WTC11 (cell line): Measurements from ENCODE around the gene PCP2. TPM values are rescaled to one million over a fixed set of nuclear protein-coding genes. Genes with fewer than 3 reads are reported as not detected.
A peak's percentile ranks its signal among the peaks of the same experiment; 100 is the strongest.

Experiments used
- ATAC-seq: fragments of 200-7000 bp; cut with Tn5 transposase; 2 replicates; pipeline ENCODE4 v1.10.0; 2021; ENCODE audit warnings: mild to moderate bottlenecking, moderate library complexity
- CTCF ChIA-PET: fragments of 300-600 bp; sonication (Branson Sonifier 250); formaldehyde crosslinking; loops from one replicate; lab custom pipeline; 2021; ENCODE audit warnings: antibody characterized with exemption; lab: Charles Lee
- POLR2A ChIA-PET: fragments of 350-600 bp; sonication (Branson Sonifier 250); formaldehyde crosslinking; loops from one replicate; lab custom pipeline; 2021; ENCODE audit warnings: antibody characterized with exemption; lab: Charles Lee
- DNase-seq: peaks from one replicate; pipeline ENCODE4 v3.0.0; 2021; ENCODE audit warnings: low spot score
- H3K27ac Mint-ChIP-seq: 2 replicates; pipeline ENCODE4 v1.8.0; 2021; ENCODE audit warnings: mixed read lengths
- H3K27me3 Mint-ChIP-seq: 2 replicates; pipeline ENCODE4 v1.8.0; 2021; ENCODE audit warnings: low read depth, mild to moderate bottlenecking, moderate library complexity, mixed read lengths
- H3K36me3 Mint-ChIP-seq: 2 replicates; pipeline ENCODE4 v1.8.0; 2021; ENCODE audit warnings: mixed read lengths
- H3K4me1 Mint-ChIP-seq: 2 replicates; pipeline ENCODE4 v1.8.0; 2022; ENCODE audit warnings: mixed read lengths
- H3K4me3 Mint-ChIP-seq: 2 replicates; pipeline ENCODE4 v1.8.0; 2021; ENCODE audit warnings: mild to moderate bottlenecking, moderate library complexity, mixed read lengths
- H3K9me3 Mint-ChIP-seq: 2 replicates; pipeline ENCODE4 v1.8.0; 2021; ENCODE audit warnings: mixed read lengths
- ATF1 ChIP-seq: sonication (generic); formaldehyde crosslinking; IDR thresholded peaks from 2 replicates; pipeline ENCODE4 v1.8.1; 2023; ENCODE audit warnings: mild to moderate bottlenecking, moderate library complexity, missing genetic modification reagents
- ATF2 ChIP-seq: sonication (generic); formaldehyde crosslinking; IDR thresholded peaks from 2 replicates; pipeline ENCODE4 v1.8.1; 2022; ENCODE audit warnings: low read depth, missing genetic modification reagents, borderline replicate concordance
- FOXJ3 ChIP-seq: sonication (generic); formaldehyde crosslinking; IDR thresholded peaks from 2 replicates; pipeline ENCODE4 v1.9.0; 2021; ENCODE audit warnings: missing genetic modification reagents, mild to moderate bottlenecking, borderline replicate concordance
- NFATC4 ChIP-seq: fragments of 250-450 bp; sonication (Bioruptor Pico); IDR thresholded peaks from 2 replicates; pipeline ENCODE4 v1.9.0; 2021; ENCODE audit warnings: mild to moderate bottlenecking
- NFYB ChIP-seq: sonication (generic); formaldehyde crosslinking; conservative IDR thresholded peaks from 2 replicates; pipeline ENCODE4 v1.8.0; 2022; ENCODE audit warnings: low read depth, missing genetic modification reagents
- PREB ChIP-seq: sonication (generic); formaldehyde crosslinking; IDR thresholded peaks from 2 replicates; pipeline ENCODE4 v1.8.1; 2022; ENCODE audit warnings: mild to moderate bottlenecking, missing genetic modification reagents, moderate library complexity, borderline replicate concordance
- PRRX2 ChIP-seq: fragments of 250-450 bp; sonication (Bioruptor Pico); IDR thresholded peaks from 2 replicates; pipeline ENCODE4 v1.8.0; 2021; ENCODE audit warnings: mild to moderate bottlenecking
- SP1 ChIP-seq: sonication (generic); formaldehyde crosslinking; conservative IDR thresholded peaks from 2 replicates; pipeline ENCODE4 v1.8.1; 2022; ENCODE audit warnings: missing genetic modification reagents
- TP53 ChIP-seq: sonication (generic); formaldehyde crosslinking; IDR thresholded peaks from 2 replicates; pipeline ENCODE4 v1.8.1; 2023; ENCODE audit warnings: mild to moderate bottlenecking, missing genetic modification reagents
- ZMAT4 ChIP-seq: fragments of 250-450 bp; sonication (Bioruptor Pico); IDR thresholded peaks from 2 replicates; pipeline ENCODE4 v1.9.0; 2021; ENCODE audit warnings: mild to moderate bottlenecking
- ZNF138 ChIP-seq: sonication (generic); formaldehyde crosslinking; conservative IDR thresholded peaks from 2 replicates; pipeline ENCODE4 v1.8.1; 2022; ENCODE audit warnings: mild to moderate bottlenecking, moderate library complexity, missing genetic modification reagents
- ZNF263 ChIP-seq: sonication (generic); formaldehyde crosslinking; IDR thresholded peaks from 2 replicates; pipeline ENCODE4 v1.8.1; 2022; ENCODE audit warnings: low read depth, mild to moderate bottlenecking, moderate library complexity, missing genetic modification reagents
- ZNF281 ChIP-seq: sonication (generic); formaldehyde crosslinking; IDR thresholded peaks from 2 replicates; pipeline ENCODE4 v1.8.0; 2023; ENCODE audit warnings: mild to moderate bottlenecking, missing genetic modification reagents
- ZNF396 ChIP-seq: fragments of 250-450 bp; sonication (Bioruptor Pico); IDR thresholded peaks from 2 replicates; pipeline ENCODE4 v1.8.0; 2021; ENCODE audit warnings: mild to moderate bottlenecking, moderate library complexity, borderline replicate concordance
- total RNA-seq: library from RNA; stranded (reverse); gene quantifications from 3 replicates; pipeline ENCODE4 v1.2.3, GENCODE V29; 2021
- TF ChIP-seq, protein P1 (sequence below): sonication (generic); formaldehyde crosslinking; IDR thresholded peaks from 2 replicates; pipeline ENCODE4 v1.8.1; 2022; ENCODE audit warnings: missing genetic modification reagents, borderline replicate concordance
- TF ChIP-seq, protein P2 (sequence below): fragments of 250-450 bp; sonication (Bioruptor Pico); IDR thresholded peaks from 2 replicates; pipeline ENCODE4 v2.1.2; 2022; ENCODE audit warnings: mild to moderate bottlenecking, moderate library complexity
- TF ChIP-seq, protein P3 (sequence below): sonication (generic); formaldehyde crosslinking; IDR thresholded peaks from 2 replicates; pipeline ENCODE4 v1.8.0; 2022; ENCODE audit warnings: mild to moderate bottlenecking, missing genetic modification reagents
- TF ChIP-seq, protein P4 (sequence below): fragments of 250-450 bp; sonication (Bioruptor Pico); IDR thresholded peaks from 2 replicates; pipeline ENCODE4 v1.8.0; 2021; ENCODE audit warnings: mild to moderate bottlenecking
- TF ChIP-seq, protein P5 (sequence below): sonication (generic); formaldehyde crosslinking; IDR thresholded peaks from 2 replicates; pipeline ENCODE4 v1.8.0; 2022; ENCODE audit warnings: mild to moderate bottlenecking, missing genetic modification reagents

The PCP2 gene
- total RNA-seq, 1 experiment from 2014 or later = 0.48 TPM

GRCh38 chr19:7679771-7680605, 46.5 kb upstream of the PCP2 start:
- TF ChIP-seq, protein P1, sequence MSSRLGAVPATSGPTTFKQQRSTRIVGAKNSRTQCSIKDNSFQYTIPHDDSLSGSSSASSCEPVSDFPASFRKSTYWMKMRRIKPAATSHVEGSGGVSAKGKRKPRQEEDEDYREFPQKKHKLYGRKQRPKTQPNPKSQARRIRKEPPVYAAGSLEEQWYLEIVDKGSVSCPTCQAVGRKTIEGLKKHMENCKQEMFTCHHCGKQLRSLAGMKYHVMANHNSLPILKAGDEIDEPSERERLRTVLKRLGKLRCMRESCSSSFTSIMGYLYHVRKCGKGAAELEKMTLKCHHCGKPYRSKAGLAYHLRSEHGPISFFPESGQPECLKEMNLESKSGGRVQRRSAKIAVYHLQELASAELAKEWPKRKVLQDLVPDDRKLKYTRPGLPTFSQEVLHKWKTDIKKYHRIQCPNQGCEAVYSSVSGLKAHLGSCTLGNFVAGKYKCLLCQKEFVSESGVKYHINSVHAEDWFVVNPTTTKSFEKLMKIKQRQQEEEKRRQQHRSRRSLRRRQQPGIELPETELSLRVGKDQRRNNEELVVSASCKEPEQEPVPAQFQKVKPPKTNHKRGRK (CRISPR knock-in tag) = no peak
- TF ChIP-seq NFATC4 (CRISPR knock-in tag) (no peak), ZNF138 (CRISPR knock-in tag) (no peak), NFYB (CRISPR knock-in tag) (no peak), PREB (CRISPR knock-in tag) (no peak), ATF1 (CRISPR knock-in tag) (no peak), ZNF281 (CRISPR knock-in tag) (no peak), TP53 (no peak), PRRX2 (CRISPR knock-in tag) (no peak), FOXJ3 (CRISPR knock-in tag) (no peak), ATF2 (no peak), ZNF263 (CRISPR knock-in tag) (no peak), ZMAT4 (CRISPR knock-in tag) (no peak), SP1 (no peak), ZNF396 (no peak)
- TF ChIP-seq, protein P2, sequence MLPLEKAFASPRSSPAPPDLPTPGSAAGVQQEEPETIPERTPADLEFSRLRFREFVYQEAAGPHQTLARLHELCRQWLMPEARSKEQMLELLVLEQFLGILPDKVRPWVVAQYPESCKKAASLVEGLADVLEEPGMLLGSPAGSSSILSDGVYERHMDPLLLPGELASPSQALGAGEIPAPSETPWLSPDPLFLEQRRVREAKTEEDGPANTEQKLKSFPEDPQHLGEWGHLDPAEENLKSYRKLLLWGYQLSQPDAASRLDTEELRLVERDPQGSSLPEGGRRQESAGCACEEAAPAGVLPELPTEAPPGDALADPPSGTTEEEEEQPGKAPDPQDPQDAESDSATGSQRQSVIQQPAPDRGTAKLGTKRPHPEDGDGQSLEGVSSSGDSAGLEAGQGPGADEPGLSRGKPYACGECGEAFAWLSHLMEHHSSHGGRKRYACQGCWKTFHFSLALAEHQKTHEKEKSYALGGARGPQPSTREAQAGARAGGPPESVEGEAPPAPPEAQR = no peak
- TF ChIP-seq, protein P3, sequence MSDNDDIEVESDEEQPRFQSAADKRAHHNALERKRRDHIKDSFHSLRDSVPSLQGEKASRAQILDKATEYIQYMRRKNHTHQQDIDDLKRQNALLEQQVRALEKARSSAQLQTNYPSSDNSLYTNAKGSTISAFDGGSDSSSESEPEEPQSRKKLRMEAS (CRISPR knock-in tag) = no peak
- TF ChIP-seq, protein P4, sequence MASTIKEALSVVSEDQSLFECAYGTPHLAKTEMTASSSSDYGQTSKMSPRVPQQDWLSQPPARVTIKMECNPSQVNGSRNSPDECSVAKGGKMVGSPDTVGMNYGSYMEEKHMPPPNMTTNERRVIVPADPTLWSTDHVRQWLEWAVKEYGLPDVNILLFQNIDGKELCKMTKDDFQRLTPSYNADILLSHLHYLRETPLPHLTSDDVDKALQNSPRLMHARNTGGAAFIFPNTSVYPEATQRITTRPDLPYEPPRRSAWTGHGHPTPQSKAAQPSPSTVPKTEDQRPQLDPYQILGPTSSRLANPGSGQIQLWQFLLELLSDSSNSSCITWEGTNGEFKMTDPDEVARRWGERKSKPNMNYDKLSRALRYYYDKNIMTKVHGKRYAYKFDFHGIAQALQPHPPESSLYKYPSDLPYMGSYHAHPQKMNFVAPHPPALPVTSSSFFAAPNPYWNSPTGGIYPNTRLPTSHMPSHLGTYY (CRISPR knock-in tag) = no peak
- TF ChIP-seq, protein P5, sequence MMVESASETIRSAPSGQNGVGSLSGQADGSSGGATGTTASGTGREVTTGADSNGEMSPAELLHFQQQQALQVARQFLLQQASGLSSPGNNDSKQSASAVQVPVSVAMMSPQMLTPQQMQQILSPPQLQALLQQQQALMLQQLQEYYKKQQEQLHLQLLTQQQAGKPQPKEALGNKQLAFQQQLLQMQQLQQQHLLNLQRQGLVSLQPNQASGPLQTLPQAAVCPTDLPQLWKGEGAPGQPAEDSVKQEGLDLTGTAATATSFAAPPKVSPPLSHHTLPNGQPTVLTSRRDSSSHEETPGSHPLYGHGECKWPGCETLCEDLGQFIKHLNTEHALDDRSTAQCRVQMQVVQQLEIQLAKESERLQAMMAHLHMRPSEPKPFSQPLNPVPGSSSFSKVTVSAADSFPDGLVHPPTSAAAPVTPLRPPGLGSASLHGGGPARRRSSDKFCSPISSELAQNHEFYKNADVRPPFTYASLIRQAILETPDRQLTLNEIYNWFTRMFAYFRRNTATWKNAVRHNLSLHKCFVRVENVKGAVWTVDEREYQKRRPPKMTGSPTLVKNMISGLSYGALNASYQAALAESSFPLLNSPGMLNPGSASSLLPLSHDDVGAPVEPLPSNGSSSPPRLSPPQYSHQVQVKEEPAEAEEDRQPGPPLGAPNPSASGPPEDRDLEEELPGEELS = no peak
- TF ChIP-seq, all 79 proteins: peak for 0
- peaks cover 9% of the 10 kb centered on the region for H3K4me1 Mint-ChIP-seq
- peaks cover 39% of the 10 kb centered on the region for H3K27me3 Mint-ChIP-seq
- no peak overlapping the region for H3K27ac Mint-ChIP-seq
- no peaks in the 10 kb centered on the region for H3K9me3 Mint-ChIP-seq
- ChIA-PET POLR2A (interaction anchor here (0.7 to 1.3 kb wide), 2 partner anchors 111 to 120 kb away, joined by 3 read pairs; no protein-coding TSS in a partner anchor), CTCF (interaction anchor here (0.8 to 2.7 kb wide), 51 partner anchors 9 to 326 kb away, joined by 3 to 99 read pairs (median 8); partner anchors contain the start of genes CAMSAP3, CD209, PET100 and PNPLA6)
- peak overlapping the region; percentile 57 for H3K4me3 Mint-ChIP-seq
- DNase-seq (no peak), ATAC-seq (peak; percentile 13)
- H3K36me3 Mint-ChIP-seq = peaks cover 11% of the 10 kb centered on the region
